NCI-H187 (cell line): ENCODE data around the gene CPO.

Experiments
- DNase-seq, 2 experiments: peaks; one replicate each; lab custom pipeline; 2025; lab: John Stamatoyannopoulos, UW

Gene CPO

DNA sequence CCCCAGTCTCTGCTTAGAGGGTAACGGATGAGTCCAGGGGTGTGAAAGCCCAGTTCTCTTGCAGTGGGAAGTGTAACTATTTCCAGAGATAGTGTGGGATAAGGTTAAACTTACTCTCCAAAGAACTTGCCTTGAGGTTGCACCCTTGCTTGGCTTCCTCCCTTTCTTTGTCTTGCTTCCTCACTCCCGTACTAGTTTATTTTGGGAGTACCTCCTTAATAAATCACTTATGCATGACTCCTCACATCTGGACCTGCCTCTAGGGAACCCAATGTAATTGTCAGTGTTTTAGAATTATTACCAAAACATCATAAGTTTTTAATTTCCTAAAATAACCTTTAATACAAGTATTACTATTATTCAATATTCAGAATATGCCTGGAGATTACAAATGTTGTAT is 35.2 kb downstream of the CPO start:
- DNase-seq: no peak

DNA sequence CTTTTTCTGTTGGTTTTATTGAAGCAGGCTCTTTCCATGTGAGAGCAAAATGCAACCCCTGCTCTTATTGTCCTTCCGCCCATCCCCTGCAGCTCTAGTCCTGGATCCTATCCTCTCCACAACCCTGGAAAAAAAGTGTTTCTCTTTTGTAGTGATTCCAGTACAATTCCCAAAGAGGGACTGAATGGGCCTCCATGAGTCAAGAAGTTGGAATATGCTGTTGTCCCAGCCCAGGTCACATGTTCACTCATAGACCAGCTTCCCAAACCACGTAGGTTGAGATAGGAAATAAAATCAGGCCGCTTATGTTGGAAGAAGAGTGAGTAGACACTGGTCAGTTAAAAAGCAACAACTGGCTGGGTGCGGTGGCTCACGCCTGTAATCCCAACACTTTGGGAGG is 39.4 kb downstream of the CPO start:
- no peak for DNase-seq

DNA sequence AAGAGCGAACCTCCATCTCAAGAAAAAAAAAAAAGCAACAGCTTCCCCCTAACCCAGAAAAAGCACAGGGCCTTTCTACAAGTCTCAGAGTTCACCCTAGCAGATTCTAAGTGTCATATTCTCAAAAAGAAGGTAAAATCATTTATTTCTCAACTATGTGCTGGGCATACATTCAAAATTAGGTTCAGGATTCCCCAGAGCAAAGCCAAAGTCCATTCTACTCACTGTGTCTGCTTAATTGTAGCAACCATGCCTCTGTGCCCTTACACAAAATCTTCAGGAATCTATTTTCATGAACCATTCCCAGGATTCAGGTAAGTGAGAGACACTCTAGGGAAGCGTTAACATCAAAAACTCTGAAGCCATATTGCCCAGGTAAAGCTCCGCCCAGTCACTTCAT is 40.0 kb downstream of the CPO start:
- no peak for DNase-seq

DNA sequence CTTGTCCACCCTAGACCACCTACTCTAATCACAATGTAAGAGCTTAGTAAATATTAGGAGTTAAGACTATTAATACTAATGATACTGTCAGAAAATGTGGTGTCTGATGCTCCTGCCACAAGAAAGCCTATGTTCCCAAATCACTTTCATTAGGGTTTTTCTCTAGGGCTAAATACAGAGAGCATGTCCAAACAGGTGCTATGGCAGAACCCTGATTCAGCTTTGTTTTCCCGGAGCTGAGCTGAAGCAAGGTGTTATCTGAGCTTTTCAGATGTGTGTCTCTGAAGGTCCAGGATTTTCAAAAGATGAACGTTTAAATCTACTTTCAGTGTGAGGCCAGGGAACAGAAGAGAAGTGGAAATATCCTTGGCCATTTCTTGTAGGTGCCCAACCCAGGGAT is 40.6 kb downstream of the CPO start:
- DNase-seq: no peak

DNA sequence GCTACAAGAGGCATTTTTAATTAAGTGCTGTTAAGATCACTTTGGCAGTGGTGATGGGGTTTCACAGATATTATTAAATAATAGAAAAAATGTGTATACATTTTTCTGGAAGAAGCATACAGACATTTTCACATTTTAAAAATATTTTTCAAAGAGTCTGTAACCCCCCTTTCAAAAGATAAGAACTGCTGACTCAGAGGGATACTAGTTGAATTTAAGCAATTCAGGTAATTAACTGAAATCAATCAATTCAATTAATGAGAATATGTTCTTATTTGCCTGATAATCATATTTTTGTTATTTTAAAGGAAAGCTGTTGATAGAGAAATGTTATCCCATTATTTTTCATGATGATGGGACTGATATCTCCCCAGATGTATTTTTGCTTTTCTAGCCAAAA is 41.1 kb downstream of the CPO start:
- DNase-seq: no peak

DNA sequence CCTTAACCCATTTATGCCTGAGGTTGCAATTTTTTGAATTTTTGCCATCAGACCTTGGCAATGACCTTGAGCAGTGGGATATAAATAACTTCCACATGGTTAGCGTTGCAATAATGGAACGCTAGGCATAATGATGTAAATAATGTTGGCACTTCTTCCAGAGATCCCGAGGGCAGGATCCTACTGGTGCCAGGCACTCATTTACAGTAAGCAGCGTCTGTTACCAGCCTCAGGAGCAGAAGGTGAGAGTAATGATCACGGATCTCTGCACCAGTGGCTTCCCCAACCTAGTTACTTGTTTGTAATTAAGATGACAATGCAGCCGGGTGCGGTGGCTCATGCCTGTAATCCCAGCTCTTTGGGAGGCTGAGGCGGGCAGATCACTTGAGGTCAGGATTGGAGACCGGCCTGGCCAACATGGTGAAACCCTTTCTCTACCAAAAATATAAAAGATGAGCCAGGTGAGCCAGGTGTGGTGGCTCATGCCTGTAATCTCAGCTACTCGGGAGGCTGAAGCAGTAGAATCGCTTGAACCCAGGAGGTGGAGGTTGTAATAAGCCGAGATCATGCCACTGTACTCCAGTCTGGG is 41.9 kb downstream of the CPO start:
- no peak for DNase-seq

DNA sequence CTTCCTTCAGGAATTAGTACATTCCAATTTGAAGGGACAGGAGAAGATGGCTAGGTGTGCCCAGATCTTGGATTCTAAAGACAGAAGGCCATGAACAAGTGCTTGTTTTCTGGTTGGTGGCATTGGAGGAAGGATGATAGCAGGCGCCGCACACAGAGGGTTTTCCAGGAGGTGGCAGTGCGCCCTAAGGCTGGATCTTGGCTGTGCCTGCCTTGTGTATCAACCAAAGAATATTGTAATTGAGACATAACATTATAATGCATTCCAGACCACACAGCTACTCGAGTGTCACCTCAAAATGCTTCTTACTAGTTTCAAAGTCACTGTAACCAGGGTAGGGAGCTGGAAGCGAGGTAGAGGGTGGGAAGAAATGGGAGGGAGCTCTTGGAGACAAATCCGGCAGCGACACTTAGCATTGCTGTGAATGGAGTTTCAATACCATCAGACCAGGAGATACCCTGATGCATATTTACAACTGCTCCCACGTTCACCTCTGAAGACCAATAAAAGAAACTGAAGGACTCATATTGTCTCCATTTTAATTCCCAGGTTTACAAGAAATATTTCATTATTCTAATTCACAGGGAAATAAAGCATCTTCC is 42.5 kb downstream of the CPO start:
- DNase-seq: peak in 1 of 2 experiments; percentile 11

DNA sequence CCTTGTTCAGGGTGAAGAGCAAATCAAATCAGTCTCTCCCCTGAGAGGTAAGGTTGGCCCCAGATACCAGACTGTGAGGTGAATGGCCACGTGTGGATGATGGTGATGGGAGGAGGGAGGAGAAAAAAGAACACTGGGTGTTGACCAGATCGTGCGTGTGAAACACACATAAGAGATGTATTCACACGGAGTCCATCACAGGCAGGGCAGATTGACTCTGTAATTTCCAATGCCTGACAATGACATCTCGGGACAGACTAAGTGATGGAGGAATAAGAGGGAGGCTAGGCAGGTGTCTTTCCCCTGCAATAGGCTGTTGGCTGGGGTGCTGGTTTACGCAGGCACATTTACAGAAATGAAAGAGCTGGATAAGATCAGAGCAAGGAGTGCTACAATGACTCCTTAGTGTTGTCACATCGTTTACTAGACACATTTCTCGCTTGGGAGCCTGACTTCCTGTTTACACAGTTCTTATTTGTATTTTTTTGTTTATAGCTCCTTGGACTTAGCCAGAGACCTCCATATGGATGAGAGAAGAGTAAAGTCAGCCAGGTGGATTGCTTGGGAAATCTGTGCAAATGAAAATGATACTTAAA is 43.1 kb downstream of the CPO start:
- DNase-seq: no peak

DNA sequence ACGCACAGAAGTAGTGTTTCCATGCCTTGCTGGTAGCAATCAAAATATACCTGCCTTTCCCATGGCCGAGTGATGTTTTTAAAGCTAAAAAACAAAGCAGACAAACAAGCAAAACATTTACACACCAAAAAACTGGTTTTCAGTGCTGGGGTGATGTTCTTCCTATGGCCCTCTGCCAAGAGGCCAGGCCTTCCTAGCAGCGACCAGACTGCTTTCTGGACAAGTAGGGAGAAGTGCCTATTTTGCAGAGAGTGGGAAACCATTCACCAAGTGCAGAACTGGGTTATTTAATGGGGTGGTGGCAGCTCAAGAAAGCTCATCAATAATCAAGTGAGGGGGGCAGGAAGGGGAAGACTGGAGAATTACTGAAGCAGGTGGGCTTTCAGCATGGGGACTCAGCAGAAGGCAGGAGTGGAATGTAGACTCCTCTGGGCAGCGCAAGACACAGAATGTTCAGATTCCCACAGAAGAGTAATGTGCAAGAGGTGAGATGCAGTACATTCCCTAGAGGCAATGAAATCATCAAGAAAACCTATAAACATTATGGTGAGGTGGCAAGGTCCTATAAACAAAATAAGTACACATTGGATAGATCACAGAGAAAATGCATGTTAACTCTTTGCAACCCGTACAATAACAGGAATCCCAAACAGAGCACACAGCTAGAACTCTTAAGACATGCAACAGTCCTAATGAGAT is 44.0 kb downstream of the CPO start:
- no peak for DNase-seq

DNA sequence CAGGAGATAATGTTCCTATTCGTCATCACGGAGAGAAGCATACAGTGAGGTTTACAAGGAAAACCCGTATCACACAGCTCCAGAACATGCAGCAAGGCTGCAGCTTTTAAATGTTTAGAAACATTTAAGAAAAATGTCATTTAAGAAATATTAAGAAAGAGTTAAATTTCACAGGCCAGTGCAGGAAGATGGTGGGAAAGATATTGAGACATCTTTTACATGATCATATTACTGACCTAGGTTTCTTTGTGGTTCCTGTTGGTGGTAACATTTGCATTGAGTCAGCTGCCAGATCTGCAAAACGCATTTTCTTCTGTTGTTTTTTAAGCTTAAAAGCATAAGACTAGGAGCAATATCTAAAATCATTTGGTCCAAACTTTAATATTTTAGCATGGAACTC is 44.9 kb downstream of the CPO start:
- no peak for DNase-seq

DNA sequence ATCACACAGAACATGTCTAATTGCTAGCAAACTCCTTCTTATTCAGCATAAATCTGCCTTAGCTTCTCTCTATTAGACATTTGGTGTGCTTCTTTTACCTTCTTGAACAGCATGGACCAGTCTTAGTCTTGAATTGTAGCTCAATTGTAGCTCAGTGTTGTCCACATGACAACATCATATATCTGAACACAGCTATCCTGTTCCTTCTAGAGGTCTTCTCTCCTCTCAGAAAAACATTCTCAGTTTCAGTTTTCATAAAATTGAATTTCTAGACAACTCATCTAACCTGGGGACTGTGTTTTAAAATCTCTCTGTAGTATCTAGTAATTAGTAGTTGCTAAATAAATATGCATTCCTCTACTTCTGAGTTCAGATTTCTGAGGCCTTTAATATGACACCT is 47.6 kb downstream of the CPO start:
- DNase-seq: no peak

DNA sequence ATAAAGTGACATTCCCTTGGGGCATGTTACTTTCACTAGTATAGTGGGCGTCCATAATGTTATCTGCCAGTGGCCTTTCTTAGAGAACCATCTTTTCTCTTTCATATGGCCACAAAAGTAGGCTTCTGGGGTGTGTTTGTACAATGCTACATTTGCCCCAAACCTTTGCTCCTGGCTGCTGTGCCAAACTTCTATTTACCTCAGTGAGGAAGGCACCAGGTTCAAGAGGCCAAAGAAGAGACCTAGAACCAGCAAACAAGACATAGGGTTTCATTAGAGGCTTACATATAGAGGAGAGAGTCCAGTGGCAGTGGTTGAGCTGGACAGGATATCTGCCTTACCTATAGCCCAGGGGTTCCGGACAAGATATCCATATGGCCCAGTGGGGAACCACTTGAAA is 48.5 kb downstream of the CPO start:
- no peak for DNase-seq

DNA sequence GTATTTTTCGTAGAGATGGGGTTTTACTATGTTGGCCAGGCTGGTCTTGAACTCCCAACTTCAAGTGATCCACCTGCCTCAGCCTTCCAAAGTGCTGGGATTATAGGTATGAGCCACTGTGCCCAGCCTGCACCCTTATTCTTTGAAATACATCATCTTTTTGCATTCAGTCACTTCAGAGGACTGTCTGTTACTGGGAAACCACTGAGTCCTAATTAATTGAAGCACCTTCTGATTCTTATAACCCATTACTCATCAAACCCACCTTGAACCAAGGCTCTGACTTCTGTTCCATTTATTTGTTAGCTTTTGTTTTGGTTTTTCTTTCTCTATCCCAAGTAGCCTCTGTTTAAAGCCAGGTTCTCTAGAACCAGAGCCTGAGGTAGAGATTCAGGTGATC is 49.6 kb downstream of the CPO start:
- DNase-seq: no peak

DNA sequence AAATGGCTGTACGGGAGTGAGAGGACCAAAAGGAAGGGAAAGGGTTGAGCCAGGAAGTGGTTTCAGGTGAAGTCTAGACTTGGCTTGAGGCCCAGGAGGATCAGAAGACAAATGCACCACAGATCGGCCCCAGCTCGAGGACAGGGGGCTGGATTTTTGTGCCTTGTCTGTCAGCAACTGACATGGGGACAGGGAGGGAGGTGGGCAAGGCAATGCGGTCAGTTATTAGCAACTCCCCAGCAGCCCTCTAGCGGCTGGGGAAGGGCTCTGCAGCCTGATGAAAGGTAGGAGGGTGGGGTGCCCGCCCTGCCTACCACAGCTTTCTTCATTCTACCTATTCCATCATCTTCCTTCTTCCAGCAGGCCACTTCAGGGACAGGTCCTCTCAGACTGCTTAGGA is 50.0 kb downstream of the CPO start:
- no peak for DNase-seq

DNA sequence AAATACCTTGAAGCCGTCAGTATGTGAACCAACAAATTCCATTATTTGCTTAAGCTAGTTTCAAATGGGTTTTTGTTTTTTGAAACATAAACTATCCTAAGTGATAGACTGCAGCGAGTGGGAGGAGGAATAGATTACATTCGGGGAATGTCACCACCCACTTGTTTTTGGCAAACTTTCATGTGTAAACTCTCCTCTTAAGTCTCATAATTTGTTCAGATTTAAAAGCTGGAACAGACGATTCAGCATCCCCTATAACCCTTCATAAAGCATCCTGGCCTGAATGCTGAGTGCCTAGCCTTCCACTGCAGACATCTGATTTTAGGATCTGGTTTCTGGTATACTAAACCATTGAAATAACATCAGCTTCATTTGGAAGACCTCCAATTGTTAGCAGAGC is 51.0 kb downstream of the CPO start:
- no peak for DNase-seq

DNA sequence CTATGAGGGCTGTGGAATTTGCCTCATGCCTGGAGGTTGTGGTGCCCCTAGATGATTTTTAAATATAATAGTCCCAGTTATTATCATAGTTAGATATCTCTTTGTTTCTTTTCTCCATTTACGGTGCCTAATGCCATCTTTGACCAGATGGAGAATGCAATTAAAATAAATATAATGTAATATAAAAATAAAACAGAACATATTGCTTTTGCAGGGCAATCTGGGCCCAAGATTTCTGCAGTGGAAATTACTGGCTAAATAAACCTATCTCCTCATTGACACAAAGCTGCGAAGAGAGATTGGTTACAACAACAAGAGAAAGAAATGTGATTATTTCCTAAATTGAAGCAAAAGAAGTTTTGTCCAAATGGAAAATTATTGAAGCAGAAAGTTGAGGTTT is 51.8 kb downstream of the CPO start:
- DNase-seq: no peak

DNA sequence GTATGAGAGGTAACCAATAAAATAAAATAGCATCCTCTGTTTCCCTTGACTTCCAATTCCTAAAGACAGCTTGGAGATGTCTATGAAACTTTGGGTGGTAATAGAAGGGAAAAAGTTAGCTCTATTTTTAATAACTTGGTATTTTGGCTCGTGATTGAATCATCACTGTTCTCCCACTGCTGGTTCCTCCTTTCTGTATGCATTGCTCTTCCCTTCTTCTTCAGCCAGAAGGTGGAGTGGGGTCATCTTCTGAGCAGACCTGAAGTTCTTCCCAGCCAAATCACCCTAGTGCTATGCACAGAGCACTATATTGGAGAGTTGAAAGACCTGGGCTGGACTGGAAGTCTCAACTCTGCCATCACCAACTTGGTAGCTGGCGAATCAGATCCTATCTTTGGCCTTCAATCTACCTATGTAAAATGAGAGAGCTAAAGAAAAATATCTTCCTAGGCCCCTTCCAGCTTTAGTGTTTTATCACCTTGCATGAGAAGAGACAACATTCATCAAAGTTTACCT is 54.1 kb downstream of the CPO start:
- no peak for DNase-seq

DNA sequence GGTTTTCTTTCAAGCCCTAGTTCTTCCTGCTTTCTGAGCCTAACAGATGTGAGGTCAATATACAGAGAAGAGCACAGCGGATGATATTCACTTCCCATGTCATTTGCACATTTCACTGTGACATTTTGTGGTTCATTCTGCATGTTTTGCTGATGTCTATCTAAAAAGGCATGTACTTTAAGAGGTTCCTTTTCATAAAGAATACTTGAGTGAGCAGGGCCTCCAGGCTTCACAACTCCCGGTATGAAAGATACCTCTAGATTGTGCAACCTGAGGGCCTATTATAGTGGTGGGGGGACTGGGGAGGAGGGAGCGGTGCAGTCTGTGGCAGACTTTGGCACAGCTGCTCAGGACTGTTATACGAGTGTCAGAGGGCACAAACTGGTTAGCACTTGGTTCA is 54.6 kb downstream of the CPO start:
- DNase-seq: no peak

DNA sequence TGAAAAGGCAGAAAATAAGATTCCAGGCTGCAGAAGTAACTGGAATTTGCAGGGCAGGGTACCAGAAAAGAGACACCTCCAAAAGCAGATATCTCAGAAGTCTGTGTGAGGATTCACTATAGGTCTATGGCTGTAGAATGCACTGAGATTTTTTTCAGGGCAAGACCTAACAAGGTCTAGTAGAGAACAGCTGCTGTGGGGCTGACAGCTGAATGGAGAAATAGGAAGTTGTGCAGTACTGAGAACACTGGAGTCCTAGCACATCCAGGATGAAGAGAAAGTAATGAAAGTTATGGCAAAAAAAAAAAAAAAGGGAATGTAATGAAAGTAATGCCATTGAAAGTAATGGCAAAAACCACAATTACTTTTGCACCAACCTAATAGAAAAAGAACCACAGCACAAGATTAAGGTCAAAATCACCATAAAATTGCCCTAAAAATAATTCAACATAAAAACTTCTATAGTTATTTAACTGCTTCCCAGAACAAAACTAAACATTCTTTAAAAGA is 57.3 kb downstream of the CPO start:
- no peak for DNase-seq

DNA sequence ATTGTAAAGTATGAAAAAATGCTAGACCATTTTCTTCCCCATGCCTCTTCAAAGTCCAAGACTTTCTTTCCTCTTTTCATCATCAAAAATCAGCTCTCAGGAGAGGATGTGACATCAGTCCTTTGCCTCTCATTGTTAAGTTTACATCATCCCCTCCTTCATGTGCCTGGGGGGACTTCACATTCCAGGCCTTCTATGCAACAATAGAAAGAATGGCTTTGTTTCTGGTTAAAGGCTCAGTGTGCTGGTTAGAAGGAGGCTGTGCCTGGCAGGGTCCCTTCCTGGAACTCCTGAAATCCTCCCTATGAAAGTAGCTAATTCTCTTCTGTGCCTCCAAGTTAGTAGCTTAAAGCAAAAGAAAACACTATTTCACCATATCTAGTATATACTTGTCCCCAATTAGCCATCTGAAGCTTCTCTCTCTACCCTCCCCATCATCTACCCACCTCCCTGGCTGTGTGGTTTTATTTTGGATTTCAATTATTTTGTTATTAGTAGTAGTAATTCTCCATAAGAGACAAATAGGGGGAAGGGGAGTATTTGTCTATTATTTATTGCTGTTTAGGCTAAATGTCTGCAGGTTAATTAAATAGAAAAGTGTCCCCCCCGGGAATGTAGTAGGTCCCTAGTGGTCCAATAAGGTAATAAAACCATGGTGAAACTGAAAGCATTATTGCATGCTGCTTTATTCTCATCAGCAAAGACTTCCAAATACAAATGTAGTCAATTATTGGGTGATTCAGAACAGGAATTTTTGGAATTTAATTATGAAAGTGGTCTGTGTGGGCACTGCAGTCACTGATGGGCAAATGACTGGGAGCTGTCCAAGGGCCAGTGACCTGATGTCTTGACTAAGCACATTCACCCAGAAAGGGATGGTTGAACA is 69.0 kb downstream of the CPO start:
- no peak for DNase-seq

DNA sequence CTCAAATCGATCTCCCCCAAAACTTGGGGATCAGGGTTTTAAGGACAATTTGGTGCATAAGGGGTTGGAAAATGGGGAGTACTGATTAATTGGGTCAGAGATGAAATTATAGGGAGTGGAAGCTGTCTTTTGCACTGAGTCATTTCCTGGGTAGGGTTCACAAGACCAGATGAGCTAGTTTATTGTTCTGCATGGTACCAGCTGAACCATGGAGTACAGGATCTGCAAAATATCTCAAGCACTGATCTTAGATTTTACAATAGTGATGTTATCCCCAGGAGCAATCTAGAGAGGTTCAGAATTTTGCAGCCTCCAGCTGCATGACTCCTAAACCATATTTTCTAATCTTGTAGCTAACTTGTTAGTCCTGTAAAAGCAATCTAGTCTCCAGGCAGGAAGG is 73.1 kb downstream of the CPO start:
- no peak for DNase-seq

DNA sequence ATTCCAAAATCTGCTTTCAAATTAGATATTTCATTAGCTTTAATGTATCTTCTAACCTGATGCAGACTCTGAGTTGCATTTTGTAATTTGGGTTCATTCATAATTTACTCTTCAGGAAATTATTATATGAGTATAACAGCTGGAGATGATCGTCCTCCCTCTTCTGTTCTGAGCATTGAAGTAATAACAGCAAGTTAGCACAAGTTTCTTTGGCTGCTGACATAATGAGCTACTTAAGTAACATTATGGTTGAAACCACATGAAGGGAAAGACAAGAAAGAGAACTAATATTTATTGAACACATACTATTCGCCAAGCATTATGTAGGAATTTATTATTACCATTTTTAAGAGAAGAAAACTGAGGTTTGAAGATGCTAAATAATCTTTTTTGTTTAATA is 75.1 kb downstream of the CPO start:
- no peak for DNase-seq
